AG04450 (cell line): ENCODE data around the gene CHST12. TPM values are rescaled to one million over a fixed set of nuclear protein-coding genes. Genes with fewer than 3 reads are reported as not detected.

ENCODE experiments used
- CTCF ChIA-PET: fragments of 300-600, 350-600 bp; formaldehyde crosslinking; extraction: SDS; loops from one replicate; lab custom pipeline; 2022; ENCODE audit warnings: antibody characterized with exemption, inconsistent platforms; lab: Charles Lee
- POLR2A ChIA-PET: fragments of 350-600 bp; formaldehyde crosslinking; extraction: SDS; loops from one replicate; lab custom pipeline; 2021; ENCODE audit warnings: antibody characterized with exemption, inconsistent platforms; lab: Yijun Ruan, JAX
- DNase-seq: peaks from one replicate; pipeline ENCODE4 v3.0.0-alpha.2; 2011; ENCODE audit warnings: low read depth, low spot score
- H3K27ac ChIP-seq: one replicate; pipeline ENCODE4 v1.5.1; 2012; ENCODE audit warnings: low read depth, low read length, control low read depth
- H3K27me3 ChIP-seq: one replicate; pipeline ENCODE4 v1.6.0; 2012; ENCODE audit warnings: low read length; ENCODE audit not compliant: control insufficient read depth, insufficient read depth
- H3K4me3 ChIP-seq: 2 replicates; pipeline ENCODE4 v1.5.1; 2011; ENCODE audit warnings: mild to moderate bottlenecking, low read depth, low read length, control low read depth
- H3K9me3 ChIP-seq: 2 replicates; pipeline ENCODE4 v1.5.1; 2012; ENCODE audit warnings: low read length; ENCODE audit not compliant: control insufficient read depth, insufficient read depth
- polyA plus RNA-seq: library from polyadenylated mRNA; depleted of rRNA; stranded (reverse); fragments of >200 nt; gene quantifications from 2 replicates; pipeline ENCODE4 v1.2.3, GENCODE V29; 2011
- TF ChIP-seq, protein P1 (sequence below): IDR thresholded peaks from 2 replicates; pipeline ENCODE4 v1.5.1; 2011; ENCODE audit warnings: low read depth, low read length, control low read depth, inconsistent platforms

Gene CHST12
- polyA plus RNA-seq, 1 experiment, result 8.7 TPM

DNA sequence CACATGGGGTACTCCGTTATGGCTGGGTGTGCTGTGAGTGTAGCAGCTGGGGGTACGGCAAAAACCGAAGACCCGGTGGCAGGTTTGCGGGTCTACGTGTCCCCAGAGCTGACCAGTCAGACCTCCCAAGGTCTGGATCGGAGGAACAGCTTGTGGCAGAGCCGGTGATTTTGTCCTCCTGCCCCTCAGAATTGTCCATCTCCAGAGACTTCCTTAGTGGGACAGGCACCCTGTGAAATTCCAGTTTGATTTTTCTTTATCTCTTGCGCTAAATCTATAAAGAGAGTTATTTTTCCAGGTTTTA is 47.8 kb upstream of the CHST12 start:
- H3K9me3 ChIP-seq, result no peaks in the 10 kb centered on the region
- CTCF ChIA-PET, result no interaction called here
- POLR2A ChIA-PET, result interaction anchor here (0.6 to 1.8 kb wide), 4 partner anchors 10 to 107 kb away, joined by 3 to 8 read pairs (median 5); no protein-coding TSS in a partner anchor
- H3K4me3 ChIP-seq, result peak overlapping the region; percentile 89
- H3K27me3 ChIP-seq, result no peaks in the 10 kb centered on the region
- DNase-seq, result no peak
- no peak overlapping the region for H3K27ac ChIP-seq
- TF ChIP-seq, protein P1, sequence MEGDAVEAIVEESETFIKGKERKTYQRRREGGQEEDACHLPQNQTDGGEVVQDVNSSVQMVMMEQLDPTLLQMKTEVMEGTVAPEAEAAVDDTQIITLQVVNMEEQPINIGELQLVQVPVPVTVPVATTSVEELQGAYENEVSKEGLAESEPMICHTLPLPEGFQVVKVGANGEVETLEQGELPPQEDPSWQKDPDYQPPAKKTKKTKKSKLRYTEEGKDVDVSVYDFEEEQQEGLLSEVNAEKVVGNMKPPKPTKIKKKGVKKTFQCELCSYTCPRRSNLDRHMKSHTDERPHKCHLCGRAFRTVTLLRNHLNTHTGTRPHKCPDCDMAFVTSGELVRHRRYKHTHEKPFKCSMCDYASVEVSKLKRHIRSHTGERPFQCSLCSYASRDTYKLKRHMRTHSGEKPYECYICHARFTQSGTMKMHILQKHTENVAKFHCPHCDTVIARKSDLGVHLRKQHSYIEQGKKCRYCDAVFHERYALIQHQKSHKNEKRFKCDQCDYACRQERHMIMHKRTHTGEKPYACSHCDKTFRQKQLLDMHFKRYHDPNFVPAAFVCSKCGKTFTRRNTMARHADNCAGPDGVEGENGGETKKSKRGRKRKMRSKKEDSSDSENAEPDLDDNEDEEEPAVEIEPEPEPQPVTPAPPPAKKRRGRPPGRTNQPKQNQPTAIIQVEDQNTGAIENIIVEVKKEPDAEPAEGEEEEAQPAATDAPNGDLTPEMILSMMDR, result no peak

DNA sequence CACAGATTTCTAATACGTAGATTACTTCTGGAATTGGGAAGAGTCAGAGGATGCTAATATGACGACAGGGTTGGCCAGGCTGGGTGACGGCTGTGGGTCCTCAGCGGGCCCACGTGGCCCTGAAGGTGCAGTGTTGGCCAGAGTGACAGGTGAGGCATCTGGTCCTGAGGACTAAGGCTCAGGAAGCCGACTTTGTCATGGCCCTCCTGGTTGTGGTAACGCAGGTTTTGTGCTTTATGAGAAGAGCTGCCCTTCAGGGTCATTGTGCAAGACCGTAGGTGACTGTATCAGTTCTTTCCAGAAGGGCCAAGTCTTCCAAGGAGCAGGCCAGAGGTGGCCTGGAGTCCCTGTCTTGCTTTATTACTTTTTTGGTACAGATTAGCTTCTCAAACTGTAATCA is 46.2 kb upstream of the CHST12 start:
- ChIA-PET CTCF (no interaction called here), POLR2A (no interaction called here)
- TF ChIP-seq, protein P1, result no peak
- no peak for DNase-seq
- Histone ChIP-seq H3K9me3 (no peaks in the 10 kb centered on the region), H3K27ac (no peak overlapping the region), H3K27me3 (no peaks in the 10 kb centered on the region), H3K4me3 (0 out of 2 replicates have a peak overlapping the region, but pooled peaks have one; percentile 7)

DNA sequence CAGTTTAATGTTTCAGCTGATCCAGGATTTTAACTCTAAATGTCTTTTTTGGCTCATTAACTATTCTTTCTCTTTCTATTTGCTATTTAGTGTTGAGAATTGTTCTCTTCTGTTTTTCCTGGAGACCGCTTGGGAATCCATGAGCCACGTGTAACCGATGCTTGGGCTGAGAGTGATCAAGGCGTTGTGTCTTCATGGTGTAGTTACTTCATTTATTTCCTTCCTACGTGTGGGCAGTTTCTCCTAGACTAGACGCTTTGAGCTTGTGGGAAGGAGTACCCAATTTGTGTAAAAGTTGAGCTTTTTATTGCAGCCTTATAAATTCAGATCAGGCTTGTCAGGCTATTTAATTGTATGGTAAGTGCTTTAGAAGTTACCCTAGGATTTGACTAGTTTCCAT is 45.8 kb upstream of the CHST12 start:
- Histone ChIP-seq H3K4me3 (no peak overlapping the region), H3K9me3 (no peaks in the 10 kb centered on the region), H3K27me3 (no peaks in the 10 kb centered on the region), H3K27ac (no peak overlapping the region)
- ChIA-PET POLR2A (no interaction called here), CTCF (no interaction called here)
- TF ChIP-seq, protein P1, result no peak
- no peak for DNase-seq

DNA sequence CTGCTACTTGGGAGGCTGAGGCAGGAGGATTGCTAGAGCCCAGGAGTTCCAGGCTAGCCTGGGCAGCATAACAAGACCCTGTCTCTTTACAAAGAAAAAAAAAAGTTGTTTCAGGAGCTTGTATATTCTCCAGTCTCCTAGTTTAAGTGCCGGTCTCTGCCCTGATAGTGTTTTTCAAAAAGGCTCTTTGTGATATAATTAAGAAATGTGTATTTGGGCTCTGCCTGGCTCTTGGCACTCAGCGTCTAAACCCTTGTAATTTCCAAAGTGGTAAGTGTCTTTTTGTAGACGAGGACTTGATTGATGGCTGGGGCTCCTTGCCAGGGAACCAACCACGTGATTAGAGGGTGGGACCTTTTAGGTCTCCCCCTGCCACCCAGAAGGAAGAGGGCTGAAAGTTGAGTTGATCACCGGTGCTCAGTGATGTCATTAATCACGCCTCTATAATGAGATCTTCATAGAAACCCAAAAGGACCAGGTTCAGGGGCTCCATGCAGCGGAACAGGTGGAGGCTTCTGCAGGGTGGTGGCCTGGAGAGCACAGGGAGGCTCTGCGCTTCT is 44.4 kb upstream of the CHST12 start:
- H3K9me3 ChIP-seq, result no peaks in the 10 kb centered on the region
- POLR2A ChIA-PET, result interaction anchor here (0.6 kb wide), 1 partner anchor 125 kb away, joined by 3 read pairs; no protein-coding TSS in a partner anchor
- H3K4me3 ChIP-seq, result no peak overlapping the region
- DNase-seq, result no peak
- CTCF ChIA-PET, result no interaction called here
- H3K27me3 ChIP-seq, result no peaks in the 10 kb centered on the region
- H3K27ac ChIP-seq, result no peak overlapping the region
- TF ChIP-seq, protein P1, result no peak

DNA sequence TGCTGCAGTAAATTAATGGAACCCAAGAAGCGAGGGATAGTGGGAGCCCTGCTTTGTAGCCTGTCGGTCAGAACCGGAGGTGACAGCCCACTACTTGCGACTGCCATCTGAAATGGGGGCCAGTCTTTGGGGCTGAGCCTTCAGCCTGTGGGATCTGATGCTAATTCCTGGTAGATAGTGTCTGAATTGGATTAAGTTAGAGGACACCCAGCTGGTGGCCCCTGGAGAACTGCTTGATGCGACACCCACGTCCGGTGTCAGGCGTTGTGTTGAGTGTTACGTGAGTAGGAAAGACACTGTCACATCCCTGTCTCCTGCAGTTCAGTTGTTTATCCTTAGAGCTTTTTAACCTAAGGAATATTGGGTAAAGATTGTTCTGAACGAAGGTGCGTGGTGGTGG is 43.8 kb upstream of the CHST12 start:
- ChIA-PET CTCF (interaction anchor here (0.6 kb wide), 1 partner anchor 199 kb away, joined by 5 read pairs; no protein-coding TSS in a partner anchor), POLR2A (no interaction called here)

More for the DNA sequence above, 43.8 kb upstream of the CHST12 start:
- no peak overlapping the region for H3K4me3 ChIP-seq
- no peak for DNase-seq
- H3K27me3 ChIP-seq, result no peaks in the 10 kb centered on the region
- TF ChIP-seq, protein P1, result no peak
- no peaks in the 10 kb centered on the region for H3K9me3 ChIP-seq
- H3K27ac ChIP-seq, result no peak overlapping the region
